Smooth muscle cell (in vitro differentiated cells): Measurements from ENCODE around the gene CCSAP. TPM values are rescaled to one million over a fixed set of nuclear protein-coding genes. Genes with fewer than 3 reads are reported as not detected.

Source experiments
- DNase-seq: peaks from one replicate; lab custom pipeline; 2025; ENCODE audit not compliant: unreplicated experiment; lab: John Stamatoyannopoulos, UW
- H2AFZ ChIP-seq: fragments of 200-600 bp; sonication (generic); 2 replicates; pipeline ENCODE4 v1.6.0; 2016; ENCODE audit warnings: antibody characterized with exemption, low read depth, mild to moderate bottlenecking
- H3F3A ChIP-seq: fragments of 200-600 bp; sonication (generic); 2 replicates; pipeline ENCODE4 v1.6.0; 2017; ENCODE audit warnings: antibody characterized with exemption, low read depth
- H3K27ac ChIP-seq: fragments of 200-600 bp; sonication (generic); 2 replicates; pipeline ENCODE4 v1.5.1; 2016; ENCODE audit warnings: low read depth, mild to moderate bottlenecking
- H3K27me3 ChIP-seq: fragments of 200-600 bp; sonication (generic); 2 replicates; pipeline ENCODE4 v1.6.1; 2016; ENCODE audit warnings: low read depth, mild to moderate bottlenecking
- H3K36me3 ChIP-seq: fragments of 200-600 bp; sonication (generic); 2 replicates; pipeline ENCODE4 v1.5.1; 2016; ENCODE audit warnings: low read depth
- H3K4me1 ChIP-seq: fragments of 200-600 bp; sonication (generic); 2 replicates; pipeline ENCODE4 v1.5.1; 2016; ENCODE audit warnings: low read depth
- H3K4me2 ChIP-seq: fragments of 200-600 bp; sonication (generic); 2 replicates; pipeline ENCODE4 v1.6.0; 2016; ENCODE audit warnings: mild to moderate bottlenecking
- H3K4me3 ChIP-seq: fragments of 200-600 bp; sonication (generic); 2 replicates; pipeline ENCODE4 v1.5.1; 2016; ENCODE audit warnings: mild to moderate bottlenecking
- H3K79me2 ChIP-seq: fragments of 200-600 bp; sonication (generic); 2 replicates; pipeline ENCODE4 v1.6.0; 2016; ENCODE audit warnings: low read depth, mild to moderate bottlenecking
- H3K9ac ChIP-seq: fragments of 200-600 bp; sonication (generic); 2 replicates; pipeline ENCODE4 v1.6.0; 2016; ENCODE audit warnings: low read depth
- H3K9me3 ChIP-seq: fragments of 200-600 bp; sonication (generic); replicated peaks from 2 replicates; pipeline ENCODE4 v1.5.1; 2016; ENCODE audit warnings: low read depth
- H4K20me1 ChIP-seq: fragments of 200-600 bp; sonication (generic); 2 replicates; pipeline ENCODE4 v1.6.0; 2016; ENCODE audit warnings: low read depth
- WGBS: methylation state at CpG from one replicate; pipeline ENCODE4 v1.1.7; 2016; ENCODE audit warnings: low lambda C conversion rate; 5-methylcytosine and 5-hydroxymethylcytosine counted together
- polyA plus RNA-seq: library from polyadenylated mRNA; unstranded; fragments of >200 nt; fragmentation: Nextera tagmentation; extraction: Ambion mirVana; gene quantifications from 2 replicates; pipeline ENCODE4 v1.2.1, GENCODE V29; 2016
- total RNA-seq: library from RNA; depleted of rRNA; stranded (reverse); fragments of >200 nt; gene quantifications from 2 replicates; pipeline ENCODE4 v1.2.3, GENCODE V29; 2014
- TF ChIP-seq, protein P1 (sequence below): fragments of 200-600 bp; sonication (generic); IDR thresholded peaks from 2 replicates; pipeline ENCODE4 v1.5.1; 2017; ENCODE audit warnings: borderline replicate concordance, mild to moderate bottlenecking, antibody characterized with exemption; ENCODE audit not compliant: insufficient read depth, poor library complexity, severe bottlenecking

CCSAP gene
- total and polyA plus RNA-seq, 2 experiments from 2014 or later: 2.5 to 12.0 TPM

DNA sequence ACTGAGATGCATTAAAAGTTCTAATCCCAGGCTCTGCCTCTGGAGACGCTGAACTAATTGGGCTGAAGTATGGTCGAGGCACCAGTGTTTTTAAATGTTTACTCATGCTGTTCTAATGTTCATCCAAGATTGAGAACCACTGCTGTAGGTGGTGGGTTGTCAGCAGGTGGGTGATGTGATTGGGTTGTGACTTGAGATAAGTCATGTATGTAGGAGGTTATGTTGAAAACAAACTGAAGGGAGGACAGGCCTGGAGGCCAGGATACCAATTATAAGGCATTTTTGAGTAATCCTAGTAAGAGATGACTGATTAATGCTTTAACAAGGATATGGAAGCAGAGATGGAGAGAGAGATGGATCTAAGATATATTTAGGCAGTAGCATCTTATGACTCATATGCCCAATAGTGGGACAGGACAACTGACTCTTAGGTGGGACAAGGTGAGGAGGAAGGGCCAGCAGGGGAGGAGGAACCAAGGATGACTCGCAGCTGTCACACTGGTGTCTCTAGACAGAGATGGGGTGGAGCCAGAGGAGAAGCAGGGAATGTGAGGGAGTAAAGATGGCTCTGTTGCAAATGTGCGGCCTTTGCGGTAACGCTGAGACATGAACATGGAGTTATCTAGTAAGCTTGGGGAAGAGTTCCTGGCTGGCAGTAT is 42.6 kb downstream of the CCSAP start:
- Histone ChIP-seq H3F3A (no peaks in the 10 kb centered on the region), H3K27me3 (no peaks in the 10 kb centered on the region), H3K27ac (no peak overlapping the region), H3K4me3 (no peak overlapping the region), H2AFZ (no peak overlapping the region), H3K4me1 (no peaks in the 10 kb centered on the region), H4K20me1 (no peaks in the 10 kb centered on the region), H3K9ac (no peak overlapping the region), H3K36me3 (peaks cover 29% of the 10 kb centered on the region), H3K9me3 (no peaks in the 10 kb centered on the region), H3K79me2 (no peaks in the 10 kb centered on the region), H3K4me2 (no peak overlapping the region)
- DNase-seq: no peak
- TF ChIP-seq, protein P1, sequence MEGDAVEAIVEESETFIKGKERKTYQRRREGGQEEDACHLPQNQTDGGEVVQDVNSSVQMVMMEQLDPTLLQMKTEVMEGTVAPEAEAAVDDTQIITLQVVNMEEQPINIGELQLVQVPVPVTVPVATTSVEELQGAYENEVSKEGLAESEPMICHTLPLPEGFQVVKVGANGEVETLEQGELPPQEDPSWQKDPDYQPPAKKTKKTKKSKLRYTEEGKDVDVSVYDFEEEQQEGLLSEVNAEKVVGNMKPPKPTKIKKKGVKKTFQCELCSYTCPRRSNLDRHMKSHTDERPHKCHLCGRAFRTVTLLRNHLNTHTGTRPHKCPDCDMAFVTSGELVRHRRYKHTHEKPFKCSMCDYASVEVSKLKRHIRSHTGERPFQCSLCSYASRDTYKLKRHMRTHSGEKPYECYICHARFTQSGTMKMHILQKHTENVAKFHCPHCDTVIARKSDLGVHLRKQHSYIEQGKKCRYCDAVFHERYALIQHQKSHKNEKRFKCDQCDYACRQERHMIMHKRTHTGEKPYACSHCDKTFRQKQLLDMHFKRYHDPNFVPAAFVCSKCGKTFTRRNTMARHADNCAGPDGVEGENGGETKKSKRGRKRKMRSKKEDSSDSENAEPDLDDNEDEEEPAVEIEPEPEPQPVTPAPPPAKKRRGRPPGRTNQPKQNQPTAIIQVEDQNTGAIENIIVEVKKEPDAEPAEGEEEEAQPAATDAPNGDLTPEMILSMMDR: no peak
- WGBS: 80% methylated on average over 6 of the region's 6 CpGs

DNA sequence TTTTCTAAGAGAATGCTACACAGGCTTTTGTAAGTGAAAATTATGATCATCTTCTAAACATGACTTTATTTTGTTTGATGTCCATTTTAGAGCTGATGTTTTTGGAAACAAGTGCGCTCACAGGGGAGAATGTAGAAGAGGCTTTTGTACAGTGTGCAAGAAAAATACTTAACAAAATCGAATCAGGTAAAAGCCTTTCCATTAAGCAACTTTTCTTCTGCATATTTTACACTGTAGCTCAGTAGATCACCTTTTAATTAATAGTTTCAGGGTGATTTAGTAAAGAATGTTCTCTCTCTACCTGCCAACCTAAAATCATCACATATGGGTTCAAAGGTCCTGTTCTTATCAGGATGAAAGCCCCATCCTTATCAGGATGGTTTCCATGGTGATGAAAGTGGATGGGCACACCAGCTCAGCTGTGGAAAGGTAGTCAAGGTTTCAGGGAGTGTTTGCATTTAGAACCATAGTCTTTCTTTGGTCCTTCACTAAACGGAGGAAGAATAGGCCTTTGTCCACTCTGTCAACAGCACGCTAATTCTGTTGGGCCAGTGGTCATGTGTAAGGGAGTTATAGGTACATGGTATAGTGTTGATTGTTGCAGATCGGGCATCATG is 43.9 kb downstream of the CCSAP start:
- Histone ChIP-seq H3K36me3 (peaks cover 20% of the 10 kb centered on the region), H4K20me1 (no peaks in the 10 kb centered on the region), H3K9ac (no peak overlapping the region), H3K4me2 (no peak overlapping the region), H3K9me3 (no peaks in the 10 kb centered on the region), H3F3A (no peaks in the 10 kb centered on the region), H3K27ac (no peak overlapping the region), H2AFZ (no peak overlapping the region), H3K4me3 (no peak overlapping the region), H3K4me1 (no peaks in the 10 kb centered on the region), H3K79me2 (no peaks in the 10 kb centered on the region), H3K27me3 (no peaks in the 10 kb centered on the region)
- DNase-seq: no peak
- TF ChIP-seq, protein P1: no peak
- 97% methylated on average over 5 of the region's 5 CpGs for WGBS

DNA sequence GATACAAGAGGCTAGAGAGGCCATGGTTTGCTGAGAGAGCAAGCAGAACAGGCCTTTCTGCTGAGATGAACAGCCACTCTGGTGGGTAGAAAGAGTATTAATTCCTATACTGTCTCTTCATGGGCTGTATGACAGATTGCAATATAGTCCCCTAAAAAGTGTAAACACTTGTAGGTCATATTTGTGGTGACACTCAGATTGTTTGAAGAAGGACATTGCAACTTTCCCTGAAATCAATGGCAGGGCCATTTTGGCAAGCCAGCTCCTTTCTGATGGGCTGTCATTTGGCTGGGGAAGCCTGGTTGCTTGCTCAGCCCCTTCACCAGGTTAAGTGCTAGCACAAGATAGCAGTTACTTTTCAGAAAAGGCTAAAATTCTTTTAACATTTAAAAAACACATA is 44.4 kb downstream of the CCSAP start:
- no peak overlapping the region for H3K9ac ChIP-seq
- H3K79me2 ChIP-seq: no peaks in the 10 kb centered on the region
- TF ChIP-seq, protein P1: no peak
- DNase-seq: no peak
- H3K9me3 ChIP-seq: no peaks in the 10 kb centered on the region
- H3K4me3 ChIP-seq: no peak overlapping the region
- H3F3A ChIP-seq: no peaks in the 10 kb centered on the region
- H3K27ac ChIP-seq: no peak overlapping the region
- H3K36me3 ChIP-seq: peaks cover 14% of the 10 kb centered on the region
- H3K4me1 ChIP-seq: no peaks in the 10 kb centered on the region
- H3K4me2 ChIP-seq: no peak overlapping the region
- H4K20me1 ChIP-seq: no peaks in the 10 kb centered on the region
- no peaks in the 10 kb centered on the region for H3K27me3 ChIP-seq
- no peak overlapping the region for H2AFZ ChIP-seq

DNA sequence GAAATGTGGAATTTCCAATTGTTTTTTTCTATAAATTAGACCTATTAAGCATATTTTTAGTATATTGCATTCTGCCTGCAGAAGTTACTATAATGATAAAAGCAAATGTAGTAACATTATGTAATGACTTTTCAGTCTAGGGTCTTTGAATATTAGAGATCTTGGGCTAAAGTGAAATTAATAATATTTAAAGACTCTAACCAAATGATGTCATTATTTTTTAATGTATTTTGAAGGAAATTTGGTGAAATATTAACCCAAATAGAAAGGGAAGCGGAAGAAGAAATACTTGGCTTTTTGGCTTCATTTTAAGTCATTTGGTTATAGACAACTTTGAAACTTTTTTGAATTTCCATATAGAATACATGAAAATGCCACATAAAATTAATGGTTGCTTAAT is 45.1 kb downstream of the CCSAP start:
- no peak overlapping the region for H3K27ac ChIP-seq
- no peaks in the 10 kb centered on the region for H3K4me1 ChIP-seq
- 95% methylated on average over 1 of the region's 1 CpG for WGBS
- H3F3A ChIP-seq: no peaks in the 10 kb centered on the region
- no peaks in the 10 kb centered on the region for H3K27me3 ChIP-seq
- peaks cover 10% of the 10 kb centered on the region for H3K36me3 ChIP-seq
- TF ChIP-seq, protein P1: no peak
- H3K9me3 ChIP-seq: no peaks in the 10 kb centered on the region
- H3K79me2 ChIP-seq: no peaks in the 10 kb centered on the region
- no peak overlapping the region for H3K4me2 ChIP-seq
- no peak overlapping the region for H2AFZ ChIP-seq
- H3K4me3 ChIP-seq: no peak overlapping the region
- H4K20me1 ChIP-seq: no peaks in the 10 kb centered on the region
- no peak for DNase-seq
- H3K9ac ChIP-seq: no peak overlapping the region
